OCI-LY1 (cell line): ENCODE results near the gene EPOP.

Experiments
- H2AFZ ChIP-seq: fragments of 200-600 bp; sonication (generic), shearing (Covaris generic); 2 replicates; pipeline ENCODE4 v1.6.0; 2014; ENCODE audit warnings: antibody characterized with exemption, mild to moderate bottlenecking, low read length
- H3F3A ChIP-seq: fragments of 200-600 bp; sonication (generic), shearing (Covaris generic); 2 replicates; pipeline ENCODE4 v1.6.0; 2014; ENCODE audit warnings: mild to moderate bottlenecking, antibody characterized with exemption, low read length, moderate library complexity; ENCODE audit not compliant: insufficient read depth
- H3K27ac ChIP-seq: fragments of 200-600 bp; sonication (generic); 2 replicates; pipeline ENCODE4 v1.5.1; 2014; ENCODE audit warnings: low read length, mixed run types, mild to moderate bottlenecking, low read depth; ENCODE audit not compliant: poor library complexity, severe bottlenecking
- H3K27me3 ChIP-seq: fragments of 200-600 bp; sonication (generic); 2 replicates; pipeline ENCODE4 v1.6.0; 2014; ENCODE audit warnings: antibody characterized with exemption, mild to moderate bottlenecking, low read length, moderate library complexity; ENCODE audit not compliant: insufficient read depth
- H3K36me3 ChIP-seq: fragments of 200-600 bp; sonication (generic); 2 replicates; pipeline ENCODE4 v1.6.1; 2014; ENCODE audit warnings: mild to moderate bottlenecking, antibody characterized with exemption, low read length, moderate library complexity, mixed read lengths; ENCODE audit not compliant: insufficient read depth
- H3K4me1 ChIP-seq: fragments of 200-600 bp; sonication (generic); 2 replicates; pipeline ENCODE4 v1.5.1; 2014; ENCODE audit warnings: mild to moderate bottlenecking, low read length, moderate library complexity; ENCODE audit not compliant: insufficient read depth, severe bottlenecking
- H3K4me2 ChIP-seq: fragments of 200-600 bp; sonication (generic), shearing (Covaris generic); 2 replicates; pipeline ENCODE4 v1.6.1; 2014; ENCODE audit warnings: low read length
- H3K4me3 ChIP-seq: fragments of 200-600 bp; sonication (generic); 2 replicates; pipeline ENCODE4 v1.5.1; 2014; ENCODE audit warnings: low read length, low read depth, mild to moderate bottlenecking, mixed read lengths; ENCODE audit not compliant: poor library complexity, severe bottlenecking
- H3K79me2 ChIP-seq: fragments of 200-600 bp; shearing (Covaris generic); 2 replicates; pipeline ENCODE4 v1.6.1; 2016; ENCODE audit warnings: mixed run types, low read length, mixed read lengths; ENCODE audit not compliant: insufficient read depth
- H3K9ac ChIP-seq: fragments of 200-600 bp; sonication (generic), shearing (Covaris generic); 2 replicates; pipeline ENCODE4 v1.6.1; 2014; ENCODE audit warnings: mild to moderate bottlenecking, low read length, mixed read lengths
- H3K9me2 ChIP-seq: fragments of 200-600 bp; sonication (generic), shearing (Covaris generic); 2 replicates; pipeline ENCODE4 v1.6.1; 2014; ENCODE audit warnings: low read depth, mild to moderate bottlenecking, low read length, mixed read lengths
- H3K9me3 ChIP-seq: fragments of 200-600 bp; shearing (Covaris generic); 2 replicates; pipeline ENCODE4 v1.6.1; 2014; ENCODE audit warnings: low read length, mixed read lengths
- H4K20me1 ChIP-seq: fragments of 200-600 bp; sonication (generic), shearing (Covaris generic); 2 replicates; pipeline ENCODE4 v1.6.0; 2016; ENCODE audit warnings: mild to moderate bottlenecking, low read length; ENCODE audit not compliant: insufficient read depth
- CTCF ChIP-seq: fragments of 200-600 bp; sonication (generic), shearing (Covaris generic); IDR thresholded peaks from 2 replicates; pipeline ENCODE4 v1.5.1; 2017; ENCODE audit warnings: mild to moderate bottlenecking, antibody characterized with exemption, low read length, moderate library complexity, mixed read lengths
- EZH2 ChIP-seq: fragments of 200-600 bp; sonication (generic), shearing (Covaris generic); IDR thresholded peaks from 2 replicates; pipeline ENCODE4 v1.8.0; 2017; ENCODE audit warnings: borderline replicate concordance, mixed run types, mild to moderate bottlenecking, antibody characterized with exemption, low read length, moderate library complexity, mixed read lengths

EPOP gene

GRCh38 chr17:38702916-38703741 lies 28.4 kb upstream of the EPOP start:
- Histone ChIP-seq H2AFZ (no peak overlapping the region), H3K27ac (peak overlapping the region; percentile 90), H3K4me3 (peak overlapping the region; percentile 95), H3K9me2 (no peaks in the 10 kb centered on the region), H3F3A (peaks cover 7% of the 10 kb centered on the region; the same call in 1 of the 2 replicates), H4K20me1 (no peaks in the 10 kb centered on the region), H3K4me2 (peak overlapping the region; percentile 94), H3K79me2 (0 out of 2 replicates have a peak, but pooled peaks cover 4% of the 10 kb centered on the region), H3K27me3 (peaks cover 4% of the 10 kb centered on the region; the same call in 1 of the 2 replicates), H3K9ac (peak overlapping the region; percentile 93), H3K9me3 (no peaks in the 10 kb centered on the region), H3K36me3 (peaks cover 9% of the 10 kb centered on the region), H3K4me1 (peaks cover 39% of the 10 kb centered on the region)
- no peak for TF ChIP-seq EZH2
- TF ChIP-seq CTCF, result no peak

- peak overlapping the region; percentile 94 for H3K4me2 ChIP-seq
- 0 out of 2 replicates have a peak, but pooled peaks cover 4% of the 10 kb centered on the region for H3K79me2 ChIP-seq
- H3K36me3 ChIP-seq, result peaks cover 2% of the 10 kb centered on the region
- peak overlapping the region; percentile 95 for H3K4me3 ChIP-seq
- no peaks in the 10 kb centered on the region for H4K20me1 ChIP-seq
- H3K9ac ChIP-seq, result peak overlapping the region; percentile 93
- peaks cover 4% of the 10 kb centered on the region; the same call in 1 of the 2 replicates for H3K27me3 ChIP-seq
- no peak overlapping the region for H2AFZ ChIP-seq
- H3K4me1 ChIP-seq, result peaks cover 37% of the 10 kb centered on the region
- H3K9me2 ChIP-seq, result no peaks in the 10 kb centered on the region
- H3K9me3 ChIP-seq, result no peaks in the 10 kb centered on the region
- peak overlapping the region; percentile 90 for H3K27ac ChIP-seq
- TF ChIP-seq CTCF (no peak), EZH2 (no peak)
- peaks cover 7% of the 10 kb centered on the region; the same call in 1 of the 2 replicates for H3F3A ChIP-seq
These were observed 27.6 kb upstream of the EPOP start for GRCh38 chr17:38702166-38702915.

GRCh38 chr17:38701504-38702165 lies 26.9 kb upstream of the EPOP start:
- Histone ChIP-seq H2AFZ (peak overlapping the region; percentile 20; the same call in 1 of the 2 replicates), H3K9me3 (no peaks in the 10 kb centered on the region), H3K4me2 (peak overlapping the region; percentile 73), H3K27ac (peak overlapping the region; percentile 79), H3K79me2 (0 out of 2 replicates have a peak, but pooled peaks cover 4% of the 10 kb centered on the region), H3F3A (peaks cover 7% of the 10 kb centered on the region; the same call in 1 of the 2 replicates), H3K4me1 (peaks cover 30% of the 10 kb centered on the region), H3K27me3 (peaks cover 4% of the 10 kb centered on the region; the same call in 1 of the 2 replicates), H3K9me2 (no peaks in the 10 kb centered on the region), H3K4me3 (peak overlapping the region; percentile 95), H3K36me3 (no peaks in the 10 kb centered on the region; the same call in 1 of the 2 replicates), H3K9ac (peak overlapping the region; percentile 68), H4K20me1 (no peaks in the 10 kb centered on the region)
- TF ChIP-seq EZH2 (no peak), CTCF (no peak)
